CD4-positive, alpha-beta T cell (primary cell): ENCODE measurements around the gene TGIF2. TPM values are rescaled to one million over a fixed set of nuclear protein-coding genes. Genes with fewer than 3 reads are reported as not detected.
"Not testable (repeated sequence)": the region's sequence is repeated elsewhere in the genome, so short reads cannot be mapped to it uniquely, and the experiment has no call there.

Experiments used
- ATAC-seq: fragments of 200-7000 bp; cut with Tn5 transposase; one replicate; pipeline ENCODE4 v1.10.0; 2022; ENCODE audit warnings: mild to moderate bottlenecking; ENCODE audit not compliant: poor library complexity
- CTCF ChIA-PET: fragments of 350-600 bp; sonication (Branson Sonifier 250); formaldehyde crosslinking; loops from one replicate; lab custom pipeline; 2021; ENCODE audit warnings: antibody characterized with exemption, inconsistent platforms; lab: Charles Lee
- POLR2A ChIA-PET: fragments of 350-600 bp; sonication (Branson Sonifier 250); formaldehyde crosslinking; loops from one replicate; lab custom pipeline; 2021; ENCODE audit warnings: antibody characterized with exemption, inconsistent platforms; lab: Charles Lee
- DNase-seq, 14 experiments: peaks; one replicate each; pipeline ENCODE4 v3.0.0-alpha.2; 2013 to 2020; ENCODE audit warnings: mixed read lengths in 2 of 14
- H3K27ac ChIP-seq, 2 donors: one replicate each; pipeline versions ENCODE4 v1.5.1 to v1.7.0; 2013; ENCODE audit warnings: low read length in 2 of 2, low read depth in 1 of 2, mild to moderate bottlenecking in 1 of 2
- H3K27me3 ChIP-seq, 2 experiments: 1 replicate in 1 of 2; 2 replicates in 1 of 2; pipeline versions ENCODE4 v1.6.1 to v1.7.0; 2013; ENCODE audit warnings: low read length in 2 of 2, control low read depth in 1 of 2, mild to moderate bottlenecking in 1 of 2, moderate library complexity in 1 of 2; ENCODE audit not compliant: insufficient read depth in 2 of 2, control insufficient read depth in 1 of 2
- H3K36me3 ChIP-seq: one replicate; pipeline ENCODE4 v1.6.1; 2013; ENCODE audit warnings: low read length, control low read depth; ENCODE audit not compliant: insufficient read depth
- H3K4me1 ChIP-seq: one replicate; pipeline ENCODE4 v1.6.1; 2013; ENCODE audit warnings: low read length, control low read depth; ENCODE audit not compliant: insufficient read depth
- H3K4me3 ChIP-seq: one replicate; pipeline ENCODE4 v1.5.1; 2013; ENCODE audit warnings: mild to moderate bottlenecking, low read length, moderate library complexity
- H3K9me3 ChIP-seq, 2 experiments: 1 replicate in 1 of 2; 2 replicates in 1 of 2; pipeline versions ENCODE4 v1.6.1 to v1.7.0; 2013; ENCODE audit warnings: low read length in 2 of 2, mild to moderate bottlenecking in 2 of 2, control low read depth in 1 of 2, moderate library complexity in 1 of 2; ENCODE audit not compliant: control insufficient read depth in 1 of 2, insufficient read depth in 1 of 2
- H3K27ac Mint-ChIP-seq: one replicate; pipeline ENCODE4 v1.8.0; 2020; ENCODE audit warnings: mixed read lengths
- H3K27me3 Mint-ChIP-seq: one replicate; pipeline ENCODE4 v1.8.0; 2021; ENCODE audit warnings: mixed read lengths
- H3K36me3 Mint-ChIP-seq: one replicate; pipeline ENCODE4 v1.8.0; 2021; ENCODE audit warnings: low read depth, mixed read lengths
- H3K4me1 Mint-ChIP-seq: one replicate; pipeline ENCODE4 v1.8.0; 2021; ENCODE audit warnings: low read depth, mixed read lengths
- H3K4me3 Mint-ChIP-seq: one replicate; pipeline ENCODE4 v1.8.0; 2020; ENCODE audit warnings: mild to moderate bottlenecking, mixed read lengths
- H3K9me3 Mint-ChIP-seq: one replicate; pipeline ENCODE4 v1.8.0; 2020; ENCODE audit warnings: mixed read lengths
- intact Hi-C, 2 experiments: fragments of 100-400 bp; cut with DNase I in 1 of 2; cut with micrococcal nuclease in 1 of 2; formaldehyde crosslinking; loops; one replicate each; pipeline versions ENCODE4 v1.15.1 to v1.9.0; 2023 to 2025; cut with DNase I, micrococcal nuclease
- total RNA-seq, 174 experiments: library from RNA in 2 of 174; stranded (reverse) in 2 of 174; gene quantifications; one replicate each; pipeline ENCODE4 v1.2.3 and lab custom pipeline; 2021 to 2026
- TF ChIP-seq, protein P1 (sequence below): fragments of 200-600 bp; IDR thresholded peaks from one replicate; pipeline ENCODE4 v1.8.0; 2022; ENCODE audit warnings: antibody characterized with exemption, mild to moderate bottlenecking

TGIF2 gene
- total RNA-seq, 2 experiments from 2014 or later = 29.2 to 34.5 TPM

- ChIA-PET CTCF (interaction anchor here (0.5 kb wide), 1 partner anchor 142 kb away, joined by 3 read pairs; no protein-coding TSS in a partner anchor), POLR2A (interaction anchor here (0.8 to 1.5 kb wide), 3 partner anchors 11 to 28 kb away, joined by 3 to 4 read pairs (median 3); partner anchors contain the start of genes RAB5IF and SLA2)
- peaks cover 64% of the 10 kb centered on the region for H3K36me3 ChIP-seq
- no peak overlapping the region for H3K4me3 ChIP-seq
- Mint-ChIP-seq H3K4me1 (peaks cover 45% of the 10 kb centered on the region), H3K27ac (peak overlapping the region; percentile 88), H3K27me3 (no peaks in the 10 kb centered on the region), H3K9me3 (no peaks in the 10 kb centered on the region), H3K36me3 (peaks cover 86% of the 10 kb centered on the region), H3K4me3 (no peak overlapping the region)
- H3K27ac ChIP-seq = no peak overlapping the region
- H3K4me1 ChIP-seq = peaks cover 32% of the 10 kb centered on the region
- H3K9me3 ChIP-seq = no peaks in the 10 kb centered on the region
- H3K27me3 ChIP-seq = no peaks in the 10 kb centered on the region
- intact Hi-C loops = no loop called here
- TF ChIP-seq, protein P1, sequence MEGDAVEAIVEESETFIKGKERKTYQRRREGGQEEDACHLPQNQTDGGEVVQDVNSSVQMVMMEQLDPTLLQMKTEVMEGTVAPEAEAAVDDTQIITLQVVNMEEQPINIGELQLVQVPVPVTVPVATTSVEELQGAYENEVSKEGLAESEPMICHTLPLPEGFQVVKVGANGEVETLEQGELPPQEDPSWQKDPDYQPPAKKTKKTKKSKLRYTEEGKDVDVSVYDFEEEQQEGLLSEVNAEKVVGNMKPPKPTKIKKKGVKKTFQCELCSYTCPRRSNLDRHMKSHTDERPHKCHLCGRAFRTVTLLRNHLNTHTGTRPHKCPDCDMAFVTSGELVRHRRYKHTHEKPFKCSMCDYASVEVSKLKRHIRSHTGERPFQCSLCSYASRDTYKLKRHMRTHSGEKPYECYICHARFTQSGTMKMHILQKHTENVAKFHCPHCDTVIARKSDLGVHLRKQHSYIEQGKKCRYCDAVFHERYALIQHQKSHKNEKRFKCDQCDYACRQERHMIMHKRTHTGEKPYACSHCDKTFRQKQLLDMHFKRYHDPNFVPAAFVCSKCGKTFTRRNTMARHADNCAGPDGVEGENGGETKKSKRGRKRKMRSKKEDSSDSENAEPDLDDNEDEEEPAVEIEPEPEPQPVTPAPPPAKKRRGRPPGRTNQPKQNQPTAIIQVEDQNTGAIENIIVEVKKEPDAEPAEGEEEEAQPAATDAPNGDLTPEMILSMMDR = no peak
- DNase-seq = no peak
- no peak for ATAC-seq
Measured at GRCh38 chr20:36633285-36633772, 59.9 kb downstream of the TGIF2 start.

GRCh38 chr20:36634342-36634741 lies 60.9 kb downstream of the TGIF2 start:
- Mint-ChIP-seq H3K27ac (peak overlapping the region; percentile 53), H3K36me3 (peaks cover 91% of the 10 kb centered on the region), H3K4me3 (no peak overlapping the region), H3K9me3 (no peaks in the 10 kb centered on the region), H3K4me1 (peaks cover 39% of the 10 kb centered on the region), H3K27me3 (no peaks in the 10 kb centered on the region)
- Histone ChIP-seq H3K4me1 (peaks cover 26% of the 10 kb centered on the region), H3K9me3 (no peaks in the 10 kb centered on the region), H3K27me3 (no peaks in the 10 kb centered on the region), H3K4me3 (no peak overlapping the region), H3K36me3 (peaks cover 74% of the 10 kb centered on the region), H3K27ac (no peak overlapping the region)
- TF ChIP-seq, protein P1 = no peak
- ATAC-seq = no peak
- intact Hi-C loops = no loop called here
- ChIA-PET POLR2A (interaction anchor here (1.3 kb wide), 1 partner anchor 10 kb away, joined by 3 read pairs; no protein-coding TSS in a partner anchor), CTCF (no interaction called here)
- DNase-seq = no peak

- DNase-seq, CTCF ChIA-PET, H3K27ac ChIP-seq, H3K27me3 Mint-ChIP-seq, intact Hi-C loops, H3K9me3 Mint-ChIP-seq, ATAC-seq, H3K27me3 ChIP-seq, H3K9me3 ChIP-seq, H3K4me3 ChIP-seq, POLR2A ChIA-PET, H3K27ac Mint-ChIP-seq, H3K4me3 Mint-ChIP-seq: not testable (repeated sequence)
- Histone ChIP-seq H3K36me3 (peaks cover 57% of the 10 kb centered on the region), H3K4me1 (peaks cover 37% of the 10 kb centered on the region)
- peaks cover 35% of the 10 kb centered on the region for H3K4me1 Mint-ChIP-seq
- H3K36me3 Mint-ChIP-seq = peaks cover 83% of the 10 kb centered on the region
Measured at GRCh38 chr20:36638876-36639400, 65.5 kb downstream of the TGIF2 start.

- Histone ChIP-seq H3K9me3 (no peaks in the 10 kb centered on the region), H3K4me3 (no peak overlapping the region), H3K4me1 (peaks cover 53% of the 10 kb centered on the region), H3K27ac (peak overlapping the region in 1 of 2 donors; percentile 15), H3K27me3 (no peaks in the 10 kb centered on the region), H3K36me3 (peaks cover 37% of the 10 kb centered on the region)
- Mint-ChIP-seq H3K36me3 (peaks cover 78% of the 10 kb centered on the region), H3K27me3 (no peaks in the 10 kb centered on the region), H3K4me1 (peaks cover 54% of the 10 kb centered on the region), H3K27ac (peak overlapping the region; percentile 83), H3K4me3 (no peak overlapping the region), H3K9me3 (no peaks in the 10 kb centered on the region)
- intact Hi-C loops = no loop called here
- TF ChIP-seq, protein P1 = no peak
- DNase-seq (no peak), ATAC-seq (no peak)
- ChIA-PET CTCF (no interaction called here), POLR2A (no interaction called here)
Measured at GRCh38 chr20:36641506-36641843, 68.1 kb downstream of the TGIF2 start.
